GM18870 (cell line): ENCODE data around the gene FCHSD2.
"Not testable (repeated sequence)": the region's sequence is repeated elsewhere in the genome, so short reads cannot be mapped to it uniquely, and the experiment has no call there.

ENCODE experiments used
- ATAC-seq: cut with Tn5 transposase; IDR thresholded peaks from one replicate; pipeline ENCODE4 v1.9.1; 2021; ENCODE audit warnings: moderate library complexity; ENCODE audit not compliant: unreplicated experiment

Gene FCHSD2

DNA sequence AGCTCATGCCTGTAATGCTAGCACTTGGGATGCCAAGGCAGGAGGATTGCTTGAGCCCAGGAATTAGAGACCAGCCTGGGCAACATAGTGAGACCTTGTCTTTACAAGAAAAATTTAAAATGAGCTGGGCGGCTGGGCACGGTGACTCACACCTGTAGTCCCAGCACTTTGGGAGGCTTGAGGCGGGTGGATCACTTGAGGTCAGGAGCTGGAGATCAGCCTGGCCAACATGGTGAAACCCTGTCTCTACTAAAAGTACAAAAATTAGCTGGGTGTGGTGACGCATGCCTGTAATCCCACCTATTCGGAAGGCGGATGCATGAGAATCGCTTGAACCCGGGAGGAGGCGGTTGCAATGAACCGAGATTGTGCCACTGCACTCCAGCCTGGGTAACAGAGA, 330.4 kb downstream of the FCHSD2 start:
- ATAC-seq, result not testable (repeated sequence)

DNA sequence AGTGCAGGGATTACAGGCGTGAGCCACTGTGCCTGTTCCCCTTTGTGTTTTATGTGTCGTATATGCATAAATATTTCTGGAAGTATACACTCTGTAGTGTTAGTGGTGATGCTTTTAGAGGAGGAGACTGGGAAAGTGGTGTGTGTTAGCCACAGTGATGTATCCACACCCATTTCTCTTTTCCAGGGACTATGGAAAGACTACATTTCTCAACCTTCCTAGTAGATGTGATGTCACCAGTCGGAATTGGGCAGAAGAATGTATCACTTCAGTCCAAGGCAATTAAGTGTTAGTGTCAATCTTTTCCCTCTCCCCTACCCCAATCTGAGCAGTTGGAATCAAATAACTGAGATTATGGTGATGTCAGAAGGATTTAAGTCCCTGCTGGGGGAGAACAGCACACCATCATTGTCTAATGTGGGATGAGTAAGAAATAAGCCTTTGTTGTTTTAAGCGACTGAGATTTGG, 333.8 kb downstream of the FCHSD2 start:
- ATAC-seq, result no peak

DNA sequence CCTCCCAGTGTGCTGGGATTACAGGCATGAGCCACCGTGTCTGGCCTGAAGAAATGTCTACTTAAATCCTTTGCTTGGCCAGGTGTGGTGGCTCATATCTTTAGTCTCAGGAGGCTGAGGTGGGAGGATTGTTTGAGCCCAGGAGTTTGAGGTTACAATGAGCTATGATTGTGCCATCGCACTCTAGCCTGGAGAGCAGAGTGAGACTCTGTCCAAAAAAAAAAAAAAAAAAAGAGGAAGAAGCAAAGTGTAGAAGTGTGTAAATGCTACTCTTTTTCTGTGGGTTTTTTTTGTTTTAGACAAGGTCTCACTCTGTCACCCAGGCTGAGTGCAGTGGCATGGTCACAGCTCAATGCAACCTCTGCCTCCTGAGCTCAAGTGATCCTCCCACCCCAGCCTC, 334.3 kb downstream of the FCHSD2 start:
- ATAC-seq, result no peak

DNA sequence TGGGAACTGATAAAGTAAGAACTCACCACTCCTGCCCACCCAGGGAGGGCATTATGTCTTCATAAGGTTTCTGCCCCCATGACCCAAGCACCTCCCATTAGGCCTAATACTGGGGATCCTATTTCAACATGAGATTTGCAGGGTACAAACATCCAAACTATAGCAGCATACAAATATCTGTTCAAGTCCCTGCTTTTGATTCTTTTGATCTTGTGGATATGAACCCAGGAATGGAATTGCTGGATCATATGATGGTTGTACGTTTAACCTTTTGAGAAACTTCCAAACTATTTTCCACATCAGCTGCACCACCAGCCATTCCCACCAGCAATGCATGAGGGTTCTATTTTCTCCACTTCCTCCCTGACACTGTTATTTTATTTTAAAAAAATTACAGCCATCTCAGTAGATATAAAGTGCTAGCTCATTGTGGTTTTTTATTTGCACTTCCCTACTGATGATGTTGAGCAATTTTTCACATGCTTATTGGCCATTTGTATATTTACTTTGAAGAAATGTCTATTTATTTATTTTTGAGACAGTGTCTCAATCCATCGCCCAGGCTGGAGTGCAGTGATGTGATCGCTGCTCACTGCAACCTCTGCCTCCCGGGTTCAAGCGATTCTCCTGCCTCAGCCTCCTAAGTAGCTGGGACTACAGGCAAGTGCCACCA, 335.0 kb downstream of the FCHSD2 start:
- ATAC-seq, result no peak

GRCh38 chr11:72806378-72806777, 335.7 kb downstream of the FCHSD2 start:
- ATAC-seq, result not testable (repeated sequence)

GRCh38 chr11:72805216-72805615, 336.9 kb downstream of the FCHSD2 start:
- no peak for ATAC-seq

DNA sequence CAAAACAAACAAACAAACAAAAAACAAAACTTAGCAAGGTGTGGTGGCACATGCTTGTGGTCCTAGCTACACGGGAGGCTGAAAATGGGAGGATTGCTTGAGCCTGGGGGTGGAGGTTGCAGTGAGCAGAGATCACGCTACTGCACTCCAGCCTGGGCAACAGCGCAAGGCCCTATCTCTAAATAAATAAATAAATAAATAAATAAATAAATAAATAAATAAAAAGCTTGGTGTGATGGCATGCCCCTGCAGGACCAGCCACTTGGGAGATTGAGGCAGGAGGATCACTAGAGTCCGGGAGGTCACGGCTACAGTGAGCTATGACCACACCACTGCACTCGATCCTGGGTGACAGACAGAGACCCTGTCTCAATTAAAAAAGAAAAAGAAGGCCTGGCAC, 339.3 kb downstream of the FCHSD2 start:
- no peak for ATAC-seq

DNA sequence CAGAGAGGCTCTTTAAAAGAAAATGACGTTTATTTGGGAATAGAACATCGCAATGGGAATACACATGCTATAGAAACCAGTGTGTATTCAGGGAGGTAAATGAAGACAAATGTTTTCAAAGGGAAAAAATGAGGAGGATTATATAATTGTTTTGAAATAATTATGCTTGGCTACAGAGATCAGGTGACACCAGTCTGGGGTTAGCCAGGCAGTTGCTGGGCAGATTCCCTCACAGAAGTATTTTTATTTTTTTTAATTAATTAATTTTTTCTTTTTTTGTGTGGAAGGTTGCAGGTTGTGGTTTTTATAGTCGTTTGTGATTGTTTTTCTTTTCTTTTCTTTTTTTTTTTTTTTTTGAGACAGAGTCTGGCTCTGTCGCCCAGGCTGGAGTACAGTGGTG, 342.7 kb downstream of the FCHSD2 start:
- ATAC-seq, result no peak

DNA sequence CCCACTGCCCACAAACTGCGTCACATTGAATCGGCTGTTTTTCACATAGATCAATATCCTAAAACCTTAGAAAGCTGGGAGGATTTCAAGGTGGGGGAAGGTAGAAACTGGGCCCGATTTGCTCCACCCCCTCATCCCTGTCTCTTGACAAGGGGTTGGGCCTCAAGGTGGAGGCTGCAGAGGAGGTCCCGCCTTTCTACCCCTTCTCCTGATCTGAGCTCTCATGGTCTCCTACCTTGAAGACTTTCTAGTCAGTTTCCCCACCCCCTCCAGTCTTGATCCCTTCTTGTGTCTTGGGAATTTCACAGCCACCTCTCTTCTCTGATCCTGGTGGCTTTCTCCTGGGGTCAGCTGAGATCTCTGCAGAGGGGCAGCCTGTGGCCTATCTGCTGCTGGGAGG, 343.8 kb downstream of the FCHSD2 start:
- no peak for ATAC-seq

DNA sequence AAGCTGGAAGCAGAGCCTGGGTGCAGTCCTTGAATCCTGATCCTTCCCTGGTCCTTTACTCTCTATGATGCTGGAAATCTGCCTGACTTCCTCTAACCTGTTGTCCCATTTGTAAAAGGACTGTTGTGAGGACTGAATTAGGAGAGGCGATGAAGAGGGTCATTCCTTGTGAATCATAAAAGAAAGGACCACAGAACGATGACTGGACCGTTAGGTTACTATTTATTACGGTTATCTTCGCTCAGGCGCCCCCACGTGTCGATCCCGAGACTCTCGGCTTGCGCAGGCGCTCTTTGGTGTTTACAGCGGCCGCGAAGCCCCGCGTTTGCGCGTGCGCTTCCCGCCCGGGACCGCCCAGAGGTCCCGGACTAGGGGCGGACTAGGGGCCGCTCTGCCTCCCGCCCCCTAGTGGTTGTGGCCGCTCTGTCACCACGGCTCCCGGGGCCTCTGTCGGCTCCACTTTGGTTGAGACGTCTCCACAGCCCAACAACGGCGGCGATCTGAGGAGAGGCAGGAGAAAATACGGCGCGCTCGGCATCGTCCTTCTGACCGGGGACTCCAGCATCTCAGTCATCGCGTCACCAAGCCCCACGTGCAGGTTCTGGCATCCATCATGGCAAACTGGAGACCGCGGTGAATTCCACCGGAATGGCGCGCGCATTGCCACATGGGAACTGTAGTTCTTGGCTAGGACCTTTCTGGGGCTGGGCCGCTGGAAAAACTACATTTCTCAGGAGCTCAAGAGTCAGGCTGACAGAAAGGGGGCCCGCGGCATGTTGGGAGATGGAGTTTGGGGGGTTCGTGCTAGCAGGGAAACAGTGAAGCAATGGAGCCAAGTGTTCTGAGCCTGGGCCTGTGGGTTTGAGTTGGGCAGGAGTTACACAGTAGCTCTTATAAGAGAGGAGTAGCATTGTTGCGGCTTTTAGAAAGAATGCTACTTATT, 348.4 kb downstream of the FCHSD2 start, which contains the start of gene STARD10:
STARD10 (minus strand) TSS at position 623 of the 943 bp plus-strand sequence. CDS start 12,866 bp downstream, outside the sequence.
- peak; percentile 75 for ATAC-seq

DNA sequence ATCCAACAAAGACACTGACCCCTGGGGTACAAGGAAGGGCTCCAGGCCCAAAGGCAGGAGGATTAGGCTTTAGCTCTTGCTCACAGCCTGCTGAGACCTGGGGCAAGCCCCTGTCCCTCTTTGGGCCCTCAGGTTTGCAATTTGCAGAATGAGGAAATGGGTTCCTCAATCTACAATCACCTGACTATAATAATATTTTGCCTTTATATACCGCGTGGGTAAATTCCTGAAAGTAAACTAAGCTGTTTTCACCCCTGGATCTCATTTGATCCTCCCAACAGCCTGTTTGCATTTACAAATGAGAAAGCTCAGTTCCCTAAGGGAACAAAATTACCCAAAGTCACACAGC, 349.1 kb downstream of the FCHSD2 start:
- no peak for ATAC-seq

GRCh38 chr11:72792437-72793021, 349.6 kb downstream of the FCHSD2 start:
- ATAC-seq, result no peak

- ATAC-seq, result not testable (repeated sequence)
These were observed 350.9 kb downstream of the FCHSD2 start for GRCh38 chr11:72791228-72791627.

DNA sequence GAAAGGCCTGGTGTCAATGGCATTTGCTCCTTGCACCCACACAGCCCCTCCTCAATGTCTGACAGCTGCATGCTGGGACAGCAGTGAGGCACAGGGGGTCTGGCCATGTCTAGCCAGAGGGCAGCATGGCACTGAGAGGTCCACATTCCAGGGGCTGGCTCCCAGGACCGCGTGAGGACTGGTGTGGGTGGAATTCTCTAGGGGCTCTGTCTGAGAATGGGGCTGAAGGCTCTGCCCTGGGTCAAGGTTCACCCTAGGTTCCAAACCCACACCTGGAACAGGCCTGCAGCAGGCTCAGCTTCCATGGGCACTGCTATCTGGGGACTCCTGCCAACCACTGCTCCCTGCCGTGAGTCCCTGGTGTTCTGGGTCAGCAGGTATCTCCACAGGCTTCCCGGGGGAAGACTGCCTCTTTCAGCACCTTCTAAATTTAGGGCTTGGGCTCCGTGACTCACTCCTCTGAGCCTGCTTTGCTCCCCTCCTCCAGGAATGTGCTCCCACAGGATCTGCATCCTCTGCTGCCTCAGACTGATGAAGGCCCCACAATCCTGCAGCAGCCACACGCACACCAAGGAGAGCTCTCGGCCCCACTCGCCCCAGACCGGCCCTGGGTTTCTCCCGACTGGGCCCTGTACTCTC, 352.5 kb downstream of the FCHSD2 start:
- ATAC-seq, result no peak

DNA sequence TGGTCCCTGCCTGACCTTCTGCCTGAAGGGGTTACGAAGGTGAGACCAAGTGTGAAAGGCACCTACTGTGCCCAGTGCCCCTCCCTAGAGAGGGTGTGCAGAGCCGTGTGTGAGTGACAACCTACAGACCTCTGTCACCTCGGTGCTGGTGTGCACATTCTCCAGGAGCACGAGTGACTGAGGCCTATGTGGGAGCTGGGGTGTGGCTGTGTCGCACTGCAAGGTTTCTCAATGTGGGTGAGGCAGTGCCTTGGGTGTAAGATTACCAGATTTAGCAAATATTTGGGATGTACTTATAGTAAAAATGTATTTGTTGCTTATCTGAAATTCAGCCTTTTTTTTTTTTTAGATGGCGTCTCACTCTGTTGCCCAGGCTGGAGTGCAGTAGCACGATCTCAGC, 353.9 kb downstream of the FCHSD2 start:
- ATAC-seq, result no peak

- no peak for ATAC-seq
These were observed 354.7 kb downstream of the FCHSD2 start for GRCh38 chr11:72787216-72788104.
